Measurements from ENCODE around the gene MR1.
A peak's percentile ranks its signal among the peaks of the same experiment; 100 is the strongest.

DNA sequence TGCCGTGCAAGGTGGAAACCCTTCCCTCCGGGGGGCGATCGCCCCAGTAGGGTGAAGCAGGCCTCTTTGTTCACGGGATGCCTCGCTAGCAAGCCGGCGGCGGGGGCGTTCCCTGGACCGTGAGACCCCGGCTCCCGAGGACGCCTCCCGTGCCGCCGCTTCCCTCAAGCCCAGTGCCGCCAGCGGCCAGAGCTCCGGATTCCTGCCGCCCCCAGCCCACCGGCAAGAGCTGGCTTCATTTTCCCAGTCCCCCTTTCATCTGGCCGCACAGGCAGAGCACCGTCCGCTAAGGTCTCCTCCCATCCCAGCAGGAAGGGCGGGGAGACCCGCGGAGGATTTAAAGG is 71.0 kb downstream of the MR1 start:
- TF ChIP-seq ZNF335 (tag by site-specific recombination; conservative IDR thresholded peaks at IDR 0.05) (peak; percentile 95), ZNF785 (tag by site-specific recombination; IDR thresholded peaks at IDR 0.05) (no peak), MYNN (tag by site-specific recombination; IDR thresholded peaks at IDR 0.05; ENCODE audit: borderline replicate concordance) (no peak), ZNF350 (tag by site-specific recombination; IDR thresholded peaks at IDR 0.05) (no peak), ZNF621 (tag by site-specific recombination; IDR thresholded peaks at IDR 0.05) (no peak), ZNF510 (tag by site-specific recombination; IDR thresholded peaks at IDR 0.05; ENCODE audit: insufficient replicate concordance) (no peak), ZBTB7A (tag by site-specific recombination; IDR thresholded peaks at IDR 0.05; ENCODE audit: low read depth) (no peak), ZNF416 (tag by site-specific recombination; IDR thresholded peaks at IDR 0.05) (no peak), GFI1B (tag by site-specific recombination; IDR thresholded peaks at IDR 0.05) (no peak)
- TF ChIP-seq, protein P1, sequence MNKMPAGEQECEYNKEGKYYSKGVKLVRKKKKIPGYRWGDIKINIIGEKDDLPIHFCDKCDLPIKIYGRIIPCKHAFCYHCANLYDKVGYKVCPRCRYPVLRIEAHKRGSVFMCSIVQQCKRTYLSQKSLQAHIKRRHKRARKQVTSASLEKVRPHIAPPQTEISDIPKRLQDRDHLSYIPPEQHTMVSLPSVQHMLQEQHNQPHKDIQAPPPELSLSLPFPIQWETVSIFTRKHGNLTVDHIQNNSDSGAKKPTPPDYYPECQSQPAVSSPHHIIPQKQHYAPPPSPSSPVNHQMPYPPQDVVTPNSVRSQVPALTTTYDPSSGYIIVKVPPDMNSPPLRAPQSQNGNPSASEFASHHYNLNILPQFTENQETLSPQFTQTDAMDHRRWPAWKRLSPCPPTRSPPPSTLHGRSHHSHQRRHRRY (tag by site-specific recombination; IDR thresholded peaks at IDR 0.05): no peak
- TF ChIP-seq, protein P2, sequence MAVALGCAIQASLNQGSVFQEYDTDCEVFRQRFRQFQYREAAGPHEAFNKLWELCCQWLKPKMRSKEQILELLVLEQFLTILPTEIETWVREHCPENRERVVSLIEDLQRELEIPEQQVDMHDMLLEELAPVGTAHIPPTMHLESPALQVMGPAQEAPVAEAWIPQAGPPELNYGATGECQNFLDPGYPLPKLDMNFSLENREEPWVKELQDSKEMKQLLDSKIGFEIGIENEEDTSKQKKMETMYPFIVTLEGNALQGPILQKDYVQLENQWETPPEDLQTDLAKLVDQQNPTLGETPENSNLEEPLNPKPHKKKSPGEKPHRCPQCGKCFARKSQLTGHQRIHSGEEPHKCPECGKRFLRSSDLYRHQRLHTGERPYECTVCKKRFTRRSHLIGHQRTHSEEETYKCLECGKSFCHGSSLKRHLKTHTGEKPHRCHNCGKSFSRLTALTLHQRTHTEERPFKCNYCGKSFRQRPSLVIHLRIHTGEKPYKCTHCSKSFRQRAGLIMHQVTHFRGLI (tag by site-specific recombination; IDR thresholded peaks at IDR 0.05): no peak
- TF ChIP-seq, protein P3, sequence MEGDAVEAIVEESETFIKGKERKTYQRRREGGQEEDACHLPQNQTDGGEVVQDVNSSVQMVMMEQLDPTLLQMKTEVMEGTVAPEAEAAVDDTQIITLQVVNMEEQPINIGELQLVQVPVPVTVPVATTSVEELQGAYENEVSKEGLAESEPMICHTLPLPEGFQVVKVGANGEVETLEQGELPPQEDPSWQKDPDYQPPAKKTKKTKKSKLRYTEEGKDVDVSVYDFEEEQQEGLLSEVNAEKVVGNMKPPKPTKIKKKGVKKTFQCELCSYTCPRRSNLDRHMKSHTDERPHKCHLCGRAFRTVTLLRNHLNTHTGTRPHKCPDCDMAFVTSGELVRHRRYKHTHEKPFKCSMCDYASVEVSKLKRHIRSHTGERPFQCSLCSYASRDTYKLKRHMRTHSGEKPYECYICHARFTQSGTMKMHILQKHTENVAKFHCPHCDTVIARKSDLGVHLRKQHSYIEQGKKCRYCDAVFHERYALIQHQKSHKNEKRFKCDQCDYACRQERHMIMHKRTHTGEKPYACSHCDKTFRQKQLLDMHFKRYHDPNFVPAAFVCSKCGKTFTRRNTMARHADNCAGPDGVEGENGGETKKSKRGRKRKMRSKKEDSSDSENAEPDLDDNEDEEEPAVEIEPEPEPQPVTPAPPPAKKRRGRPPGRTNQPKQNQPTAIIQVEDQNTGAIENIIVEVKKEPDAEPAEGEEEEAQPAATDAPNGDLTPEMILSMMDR (tag by site-specific recombination; IDR thresholded peaks at IDR 0.05): no peak; the same call in 1 of the 2 replicates
- TF ChIP-seq, protein P4, sequence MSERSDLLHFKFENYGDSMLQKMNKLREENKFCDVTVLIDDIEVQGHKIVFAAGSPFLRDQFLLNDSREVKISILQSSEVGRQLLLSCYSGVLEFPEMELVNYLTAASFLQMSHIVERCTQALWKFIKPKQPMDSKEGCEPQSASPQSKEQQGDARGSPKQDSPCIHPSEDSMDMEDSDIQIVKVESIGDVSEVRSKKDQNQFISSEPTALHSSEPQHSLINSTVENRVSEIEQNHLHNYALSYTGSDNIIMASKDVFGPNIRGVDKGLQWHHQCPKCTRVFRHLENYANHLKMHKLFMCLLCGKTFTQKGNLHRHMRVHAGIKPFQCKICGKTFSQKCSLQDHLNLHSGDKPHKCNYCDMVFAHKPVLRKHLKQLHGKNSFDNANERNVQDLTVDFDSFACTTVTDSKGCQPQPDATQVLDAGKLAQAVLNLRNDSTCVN (tag by site-specific recombination; optimal IDR thresholded peaks at IDR 0.05): no peak

All from HEK293 (cell line).